HG02884 (cell line): ENCODE measurements around the gene LARP4B.
"Not testable (repeated sequence)": the region's sequence is repeated elsewhere in the genome, so short reads cannot be mapped to it uniquely, and the experiment has no call there.

Experiments used
- ATAC-seq: cut with Tn5 transposase; IDR thresholded peaks from one replicate; pipeline ENCODE4 v1.9.1; 2021; ENCODE audit warnings: mild to moderate bottlenecking, moderate library complexity; ENCODE audit not compliant: unreplicated experiment

LARP4B gene

GRCh38 chr10:958856-959255 lies 27.4 kb upstream of the LARP4B start:
- no peak for ATAC-seq

GRCh38 chr10:958106-958505 lies 26.6 kb upstream of the LARP4B start:
- ATAC-seq: no peak

- no peak for ATAC-seq
Measured at GRCh38 chr10:955820-956217, 24.3 kb upstream of the LARP4B start.

DNA sequence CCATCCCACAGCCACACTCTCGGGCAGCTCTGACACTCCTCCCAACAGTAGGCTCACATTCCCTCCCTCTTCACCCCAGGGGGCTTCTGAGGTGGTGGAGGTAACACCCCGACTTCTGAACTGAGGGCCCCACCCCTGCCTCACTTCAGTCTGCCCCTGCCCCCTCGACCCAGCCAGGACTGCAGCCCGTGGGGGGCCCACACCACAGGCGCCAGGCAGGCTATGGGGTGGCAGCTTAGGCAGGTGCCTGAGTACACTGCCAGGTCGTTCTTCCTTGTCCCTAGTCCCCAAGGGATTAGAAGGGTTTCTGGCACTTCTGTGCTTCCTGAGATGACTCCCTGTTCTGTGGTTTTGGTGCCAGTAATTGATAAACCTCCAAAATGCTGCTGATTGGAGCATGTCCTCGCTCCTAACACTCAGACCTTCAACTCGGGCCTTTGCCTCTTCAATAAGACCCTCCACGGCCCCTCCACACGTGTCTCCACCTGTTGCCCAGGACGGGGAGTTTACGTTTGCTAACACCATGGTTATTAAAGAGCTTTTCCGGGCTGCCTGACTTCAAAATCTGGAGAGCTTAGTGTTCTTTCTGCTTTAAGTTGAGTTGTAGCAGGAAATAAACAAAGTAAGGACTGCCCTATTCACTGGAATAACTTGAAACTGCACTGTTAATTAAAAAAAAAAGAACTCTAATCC lies 23.8 kb upstream of the LARP4B start:
- no peak for ATAC-seq

DNA sequence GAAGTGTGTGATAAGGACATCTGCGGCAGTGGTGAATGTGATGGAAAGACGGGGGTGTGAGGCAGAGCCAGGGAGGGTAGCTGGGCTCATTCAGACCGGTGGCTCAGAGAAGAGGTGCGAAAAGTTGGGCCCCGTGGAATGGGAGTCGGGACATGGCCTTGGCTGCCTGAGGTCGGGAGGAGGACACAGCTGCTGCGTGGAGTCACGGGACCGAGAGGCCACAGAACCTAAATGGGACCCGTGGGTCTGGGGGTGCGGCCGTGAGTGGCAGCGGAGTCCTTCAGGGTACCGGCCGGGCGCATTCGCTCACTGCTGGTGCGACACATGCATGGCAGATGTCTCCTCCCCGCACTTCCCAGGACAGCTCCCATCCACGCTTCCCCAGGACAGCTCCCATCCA lies 22.9 kb upstream of the LARP4B start:
- ATAC-seq: no peak

DNA sequence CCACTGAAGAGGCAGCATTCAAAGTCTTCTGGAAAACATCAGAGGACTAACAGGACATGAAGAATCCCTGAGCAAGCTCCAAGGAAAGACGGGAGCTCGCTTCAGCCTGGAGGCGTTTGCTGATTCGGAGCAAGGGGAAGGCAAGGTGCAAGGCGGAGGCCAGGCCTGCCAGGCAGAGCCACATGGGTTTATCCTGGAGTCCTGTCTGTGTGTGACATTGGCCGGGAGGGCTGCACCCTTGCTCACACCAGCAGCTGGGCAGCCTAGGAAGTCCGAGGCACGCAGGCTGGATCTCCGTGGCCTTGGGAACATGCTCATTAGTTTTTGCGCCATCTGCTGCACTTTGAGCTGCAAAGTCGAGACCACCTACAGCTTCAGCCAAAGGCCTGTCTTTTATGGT lies 22.3 kb upstream of the LARP4B start:
- ATAC-seq: no peak

DNA sequence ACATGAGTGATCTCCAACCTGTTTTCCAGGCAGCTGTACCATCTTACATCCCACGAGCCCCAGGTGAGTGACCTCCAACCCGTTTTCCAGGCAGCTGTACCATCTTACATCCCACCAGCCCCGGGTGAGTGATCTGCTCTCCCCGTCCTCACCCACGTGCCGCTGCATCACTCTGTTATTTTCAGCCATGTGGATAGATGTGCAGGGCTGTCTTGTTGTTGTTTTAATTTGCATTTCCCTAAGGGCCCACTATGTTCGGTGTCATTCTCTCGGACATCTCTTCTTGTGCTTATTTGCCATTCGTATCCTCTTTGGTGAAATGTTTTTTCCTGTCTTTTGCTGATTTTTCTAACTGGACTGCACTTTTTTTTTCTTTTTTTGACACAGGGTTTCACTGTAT lies 17.9 kb upstream of the LARP4B start:
- ATAC-seq: no peak

GRCh38 chr10:948347-948746 lies 16.8 kb upstream of the LARP4B start:
- no peak for ATAC-seq

- ATAC-seq: no peak
Measured at GRCh38 chr10:947881-948280, 16.4 kb upstream of the LARP4B start.

GRCh38 chr10:947051-947450 lies 15.5 kb upstream of the LARP4B start:
- no peak for ATAC-seq

GRCh38 chr10:945778-946177 lies 14.3 kb upstream of the LARP4B start:
- ATAC-seq: no peak

- ATAC-seq: no peak
Measured at GRCh38 chr10:944034-944831, 12.7 kb upstream of the LARP4B start.

- peak; percentile 59 for ATAC-seq
Measured at GRCh38 chr10:943334-944033, 12.0 kb upstream of the LARP4B start.

DNA sequence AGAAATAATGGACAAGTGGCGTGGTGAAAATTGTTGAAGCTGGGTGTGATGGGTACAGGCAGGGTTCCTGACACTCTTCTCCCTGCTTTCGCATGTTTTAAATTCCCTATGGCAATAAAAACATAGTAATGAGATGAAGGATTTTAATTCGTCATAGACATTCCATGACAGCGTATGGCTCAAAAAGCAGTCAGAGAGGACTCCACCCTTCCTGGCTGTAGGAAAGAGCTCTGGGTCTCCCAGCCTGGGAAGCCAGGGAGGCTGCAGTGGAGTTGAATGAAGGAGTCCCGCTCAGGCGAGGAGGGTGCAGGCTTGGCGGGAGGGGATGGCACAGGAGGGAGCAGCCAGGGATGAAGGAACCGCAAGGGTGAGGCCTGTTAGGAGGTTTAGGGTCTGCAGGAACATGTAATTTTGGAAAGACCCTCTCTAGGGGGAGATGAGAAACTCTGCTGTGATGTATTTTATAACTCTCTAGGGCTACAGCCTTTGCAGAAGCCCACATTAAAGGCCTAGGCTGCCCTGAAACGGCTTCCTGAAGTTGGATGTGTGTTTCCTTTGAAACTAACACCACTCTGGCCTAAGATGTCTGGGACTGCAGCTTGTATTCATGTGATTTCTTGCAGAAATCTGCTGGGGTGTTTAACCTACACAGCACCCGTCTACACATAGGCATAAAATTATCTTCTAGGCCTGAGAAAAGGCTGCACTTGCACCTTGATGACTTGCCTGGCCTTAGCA lies 7.6 kb upstream of the LARP4B start:
- ATAC-seq: no peak

DNA sequence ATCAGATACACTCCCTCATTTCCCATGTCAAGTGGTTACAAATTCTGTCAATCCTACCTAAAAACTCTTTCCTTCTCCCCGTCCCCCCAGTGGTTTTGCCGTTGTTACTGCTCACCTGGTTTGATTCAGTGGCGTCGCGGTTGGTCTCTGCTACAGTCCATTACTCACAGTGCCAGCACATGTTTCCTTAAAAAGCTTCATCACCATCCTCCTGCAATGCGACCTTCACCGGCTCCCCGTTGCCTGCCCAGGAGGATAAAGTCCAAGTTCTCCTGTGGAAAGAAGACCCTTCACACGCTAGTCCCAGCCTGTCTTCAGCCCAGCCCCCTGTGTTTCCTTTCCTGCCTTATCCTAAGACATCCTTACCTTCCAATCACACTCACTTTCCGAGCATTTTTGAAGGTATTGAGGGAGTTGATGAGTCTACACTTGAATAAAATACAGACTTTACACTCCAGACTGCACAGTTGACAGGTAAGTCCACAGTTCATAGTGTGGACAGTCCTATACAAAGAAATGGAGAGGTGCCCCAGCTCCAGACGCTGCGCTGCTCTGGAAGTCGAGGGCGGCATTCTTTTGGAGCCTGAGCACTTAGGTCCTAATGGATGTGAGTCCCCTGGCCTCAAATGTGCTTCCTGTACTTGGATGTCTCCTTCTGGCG lies 3.4 kb upstream of the LARP4B start:
- no peak for ATAC-seq

- ATAC-seq: not testable (repeated sequence)
Measured at GRCh38 chr10:934165-934564, 2.7 kb upstream of the LARP4B start.

DNA sequence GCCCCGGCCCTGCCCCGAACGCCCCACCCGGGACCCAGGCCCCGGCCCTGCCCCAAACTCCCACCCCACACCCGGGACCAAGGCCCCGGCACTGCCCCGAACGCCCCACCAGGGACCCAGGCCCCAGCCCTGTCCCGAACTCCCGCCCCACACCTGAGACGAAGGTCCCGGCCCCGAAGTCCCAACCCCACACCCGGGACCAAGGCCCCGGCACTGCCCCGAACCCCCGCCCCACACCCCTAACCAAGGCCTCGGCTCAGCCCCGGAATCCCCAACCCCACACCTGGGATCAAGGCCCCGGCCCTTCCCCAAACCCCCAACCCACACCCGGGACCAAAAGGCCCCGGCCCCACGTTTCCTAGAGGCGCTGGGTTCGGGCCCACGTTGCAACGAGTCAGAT lies 1.1 kb upstream of the LARP4B start:
- no peak for ATAC-seq

- ATAC-seq: no peak
Measured at GRCh38 chr10:930625-931325, 730 bp downstream of the LARP4B start.

- ATAC-seq: no peak
Measured at GRCh38 chr10:929960-930624, 1.4 kb downstream of the LARP4B start.

GRCh38 chr10:927131-927530 lies 4.4 kb downstream of the LARP4B start:
- no peak for ATAC-seq
